HepG2 (cell line): ENCODE results near the gene GPR83. TPM values are rescaled to one million over a fixed set of nuclear protein-coding genes. Genes with fewer than 3 reads are reported as not detected.

Source experiments
- ATAC-seq: fragments of 200-7000 bp; cut with Tn5 transposase; 3 replicates; pipeline ENCODE4 v1.9.1; 2020; ENCODE audit warnings: mild to moderate bottlenecking, moderate library complexity
- BruUV-seq: library from RNA; stranded (reverse); fragments of 400-500 nt; replicated peaks from 2 replicates; lab custom pipeline; 2021; lab: Mats Ljungman, UMichigan
- CTCF ChIA-PET: fragments of 300-600 bp; formaldehyde crosslinking; extraction: SDS; loops from one replicate; lab custom pipeline; 2021; ENCODE audit warnings: low total read pairs, inconsistent platforms, low intra/inter-chr PET ratio; lab: Yijun Ruan, JAX
- POLR2A ChIA-PET: fragments of 350-600 bp; sonication (Branson Sonifier 250); formaldehyde crosslinking; loops from one replicate; lab custom pipeline; 2020; ENCODE audit warnings: antibody characterized with exemption, inconsistent platforms; lab: Yijun Ruan, JAX
- DNase-seq: peaks from one replicate; pipeline ENCODE4 v3.0.0-alpha.2; 2015; ENCODE audit warnings: low spot score
- FAIRE-seq: peaks from 3 replicates; lab custom pipeline; 2011; peaks lifted over from hg19 to GRCh38; lab: Jason Lieb, UNC
- H2AFZ ChIP-seq: one replicate; pipeline ENCODE4 v1.6.1; 2011; ENCODE audit warnings: low read length, inconsistent platforms
- H3K27ac ChIP-seq: fragments of 300-600 bp; 3 replicates; pipeline ENCODE4 v1.8.0; 2011; ENCODE audit warnings: mixed run types, mild to moderate bottlenecking, mixed read lengths, low read length, inconsistent platforms; ENCODE audit not compliant: insufficient read depth; ENCODE audit errors: extremely low read length
- H3K27me3 ChIP-seq, 2 experiments: fragments of 200-600 bp in 1 of 2; 2 replicates in 1 of 2; 3 replicates in 1 of 2; pipeline versions ENCODE4 v1.6.0 to v1.8.0; 2011; ENCODE audit warnings: low read length in 2 of 2, mild to moderate bottlenecking in 2 of 2, moderate library complexity in 2 of 2, inconsistent platforms in 1 of 2; ENCODE audit not compliant: insufficient read depth in 2 of 2, control insufficient read depth in 1 of 2
- H3K36me3 ChIP-seq, 2 experiments: fragments of 200-600 bp in 1 of 2; replicated peaks in 1 of 2; 2 replicates in 1 of 2; 3 replicates in 1 of 2; pipeline versions ENCODE4 v1.5.1 to v1.8.0; 2011; ENCODE audit warnings: low read length in 2 of 2, inconsistent platforms in 1 of 2; ENCODE audit not compliant: insufficient read depth in 2 of 2, control insufficient read depth in 1 of 2
- H3K4me1 ChIP-seq: 2 replicates; pipeline ENCODE4 v1.5.1; 2012; ENCODE audit warnings: low read length, inconsistent platforms; ENCODE audit not compliant: insufficient read depth
- H3K4me2 ChIP-seq: 2 replicates; pipeline ENCODE4 v1.6.0; 2011; ENCODE audit warnings: low read depth, low read length, inconsistent platforms
- H3K4me3 ChIP-seq, 3 experiments: fragments of 200-600 bp in 1 of 3; sonication (generic), shearing (Covaris generic) in 1 of 3; replicated peaks in 1 of 3; 2 replicates each; pipeline ENCODE4 v1.5.1; 2011 to 2016; ENCODE audit warnings: low read length in 3 of 3, inconsistent platforms in 2 of 3, low read depth in 2 of 3, mild to moderate bottlenecking in 2 of 3, control low read depth in 1 of 3, mixed read lengths in 1 of 3; ENCODE audit not compliant: insufficient read depth in 1 of 3
- H3K79me2 ChIP-seq: one replicate; pipeline ENCODE4 v1.6.1; 2011; ENCODE audit warnings: low read length, inconsistent platforms; ENCODE audit not compliant: insufficient read depth
- H3K9ac ChIP-seq: 2 replicates; pipeline ENCODE4 v1.6.0; 2011; ENCODE audit warnings: mild to moderate bottlenecking, low read depth, low read length, inconsistent platforms; ENCODE audit not compliant: insufficient read depth
- H3K9me3 ChIP-seq: 2 replicates; pipeline ENCODE4 v1.5.1; 2012; ENCODE audit warnings: mild to moderate bottlenecking, low read length
- H4K20me1 ChIP-seq: 2 replicates; pipeline ENCODE4 v1.6.0; 2011; ENCODE audit warnings: inconsistent platforms, mild to moderate bottlenecking, low read length, moderate library complexity; ENCODE audit not compliant: insufficient read depth
- E2F1 ChIP-seq: sonication (generic); formaldehyde crosslinking; IDR thresholded peaks from 2 replicates; pipeline ENCODE4 v1.5.0; 2020; ENCODE audit warnings: missing genetic modification reagents
- ELF1 ChIP-seq: sonication (generic); formaldehyde crosslinking; IDR thresholded peaks from 2 replicates; pipeline ENCODE4 v1.4.0; 2020; ENCODE audit warnings: missing genetic modification reagents
- GTF2F1 ChIP-seq: fragments of 150-350 bp; IDR thresholded peaks from 2 replicates; pipeline ENCODE4 v1.6.1; 2014; ENCODE audit warnings: low read length
- MZF1 ChIP-seq: sonication (generic); formaldehyde crosslinking; IDR thresholded peaks from 2 replicates; pipeline ENCODE4 v1.8.1; 2023; ENCODE audit warnings: mild to moderate bottlenecking, missing genetic modification reagents, borderline replicate concordance
- NCOA2 ChIP-seq: sonication (generic); formaldehyde crosslinking; IDR thresholded peaks from 2 replicates; pipeline ENCODE4 v1.8.0; 2022; ENCODE audit warnings: inconsistent platforms
- NR2F2 ChIP-seq: IDR thresholded peaks from 2 replicates; pipeline ENCODE4 v1.6.1; 2012; ENCODE audit warnings: low read depth, inconsistent platforms, borderline replicate concordance
- ONECUT2 ChIP-seq: sonication (generic); formaldehyde crosslinking; IDR thresholded peaks from 2 replicates; pipeline ENCODE4 v1.4.0; 2020; ENCODE audit warnings: missing genetic modification reagents
- RBM39 ChIP-seq: fragments of 200-400 bp; formaldehyde crosslinking; IDR thresholded peaks from one replicate; pipeline ENCODE4 v1.6.1; 2018; ENCODE audit warnings: antibody characterized with exemption, mild to moderate bottlenecking, low read depth, low read length; ENCODE audit not compliant: poor library complexity, severe bottlenecking
- STAG1 ChIP-seq: sonication (generic); formaldehyde crosslinking; IDR thresholded peaks from 2 replicates; pipeline ENCODE4 v1.4.0; 2020; ENCODE audit warnings: missing genetic modification reagents
- ZBTB38 ChIP-seq: sonication (generic); formaldehyde crosslinking; IDR thresholded peaks from 2 replicates; pipeline ENCODE4 v1.5.1; 2020; ENCODE audit warnings: mild to moderate bottlenecking, missing genetic modification reagents
- ZNF24 ChIP-seq: fragments of 450-650 bp; IDR thresholded peaks from 2 replicates; pipeline ENCODE4 v1.6.1; 2017; ENCODE audit warnings: antibody characterized with exemption, mild to moderate bottlenecking
- ZNF460 ChIP-seq: sonication (generic); formaldehyde crosslinking; IDR thresholded peaks from 2 replicates; pipeline ENCODE4 v1.5.1; 2020; ENCODE audit warnings: missing genetic modification reagents, mild to moderate bottlenecking, borderline replicate concordance
- ZNF572 ChIP-seq: sonication (generic); formaldehyde crosslinking; IDR thresholded peaks from 2 replicates; pipeline ENCODE4 v1.5.1; 2020; ENCODE audit warnings: mild to moderate bottlenecking, missing genetic modification reagents
- ZNF839 ChIP-seq: sonication (generic); formaldehyde crosslinking; IDR thresholded peaks from 2 replicates; pipeline ENCODE4 v1.4.0; 2020; ENCODE audit warnings: missing genetic modification reagents, mild to moderate bottlenecking, borderline replicate concordance
- ZSCAN25 ChIP-seq: sonication (generic); formaldehyde crosslinking; IDR thresholded peaks from 2 replicates; pipeline ENCODE4 v1.8.0; 2022; ENCODE audit warnings: mild to moderate bottlenecking, missing genetic modification reagents
- WGBS: methylation state at CpG from one replicate; pipeline ENCODE4 v1.1.6; 2017; ENCODE audit warnings: low lambda C conversion rate; 5-methylcytosine and 5-hydroxymethylcytosine counted together
- in situ Hi-C: cut with HindIII; loops from 2 replicates; pipeline ENCODE4 v1.10.0; 2017; ENCODE audit warnings: low pct_unique_long_range_greater_than_20kb; ENCODE audit not compliant: extremely low pct_ligation_motif_present
- intact Hi-C: fragments of 100-400 bp; cut with micrococcal nuclease; formaldehyde crosslinking; loops from one replicate; pipeline ENCODE4 v1.10.0; 2022; ENCODE audit not compliant: unreplicated experiment
- polyA plus RNA-seq, 8 experiments: library from polyadenylated mRNA; depleted of rRNA in 3 of 8; stranded (reverse) in 7 of 8; unstranded in 1 of 8; fragments of >200 nt; fragmentation: Illumina TruSeq in 4 of 8; extraction: Trizol in 4 of 8; gene quantifications; 2 replicates each; pipeline versions ENCODE4 v1.2.1 to v1.2.3, GENCODE V29; 2011 to 2016; ENCODE audit warnings: low read depth in 4 of 8, missing spikeins in 1 of 8, mixed read lengths in 1 of 8; ENCODE audit not compliant: insufficient read depth in 1 of 8
- total RNA-seq, 5 experiments: library from RNA; depleted of rRNA; stranded (reverse); fragments of >200 nt; fragmentation: Illumina TruSeq; extraction: Trizol; gene quantifications; 2 replicates each; pipeline ENCODE4 v1.2.3, GENCODE V29; 2016; ENCODE audit warnings: low read depth in 1 of 5
- TF ChIP-seq, protein P1 (sequence below): sonication (generic); formaldehyde crosslinking; IDR thresholded peaks from 2 replicates; pipeline ENCODE4 v1.9.0; 2022; ENCODE audit warnings: low read depth, missing genetic modification reagents

Gene GPR83
- total and polyA plus RNA-seq, 2 of the 13 experiments (the other 11 are each of a cell fraction or from before 2014, with no cell fraction given), result 0.04 to 0.11 TPM

DNA sequence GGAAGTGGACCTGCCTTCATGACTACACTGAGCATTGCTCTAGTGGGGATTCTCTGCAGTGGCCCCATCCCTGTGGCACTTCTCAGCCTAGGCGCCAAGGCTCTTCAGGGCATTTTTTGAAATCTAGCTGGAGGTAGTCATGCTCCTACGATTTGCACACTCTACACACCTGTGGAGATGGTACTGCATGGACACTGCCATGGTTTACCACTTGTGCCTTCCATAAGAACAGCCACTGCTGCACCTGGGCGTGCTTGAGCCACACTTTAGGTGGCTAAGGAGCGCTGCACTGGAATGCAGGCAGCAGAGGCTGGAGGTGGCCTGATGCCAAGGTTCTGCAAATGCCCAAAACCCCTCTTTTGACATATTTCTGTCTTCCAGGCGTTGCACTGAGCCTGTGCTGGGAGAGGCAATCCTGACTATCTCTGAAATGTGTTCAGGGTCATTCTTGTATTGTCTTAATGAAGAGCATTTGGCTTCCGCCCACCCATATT, 72.6 kb downstream of the GPR83 start:
- Histone ChIP-seq H3K36me3 (no peaks in the 10 kb centered on the region), H3K9me3 (no peaks in the 10 kb centered on the region), H2AFZ (no peak overlapping the region), H3K4me3 (no peak overlapping the region), H3K79me2 (no peaks in the 10 kb centered on the region), H3K27me3 (no peaks in the 10 kb centered on the region; a peak in 2 of 5 replicates), H3K4me1 (no peaks in the 10 kb centered on the region), H3K4me2 (no peak overlapping the region), H4K20me1 (no peaks in the 10 kb centered on the region), H3K27ac (no peak overlapping the region), H3K9ac (no peak overlapping the region)
- no TSS peak for BruUV-seq
- TF ChIP-seq RBM39 (no peak), ZSCAN25 (CRISPR knock-in tag) (no peak), ELF1 (no peak), GTF2F1 (no peak), E2F1 (no peak), ZNF572 (no peak), NR2F2 (no peak), STAG1 (CRISPR knock-in tag) (no peak), NCOA2 (CRISPR knock-in tag) (no peak), MZF1 (no peak), ZNF460 (CRISPR knock-in tag) (no peak), ZNF839 (CRISPR knock-in tag) (no peak), ONECUT2 (CRISPR knock-in tag) (no peak), ZNF24 (no peak), ZBTB38 (CRISPR knock-in tag) (no peak)
- TF ChIP-seq, protein P1, sequence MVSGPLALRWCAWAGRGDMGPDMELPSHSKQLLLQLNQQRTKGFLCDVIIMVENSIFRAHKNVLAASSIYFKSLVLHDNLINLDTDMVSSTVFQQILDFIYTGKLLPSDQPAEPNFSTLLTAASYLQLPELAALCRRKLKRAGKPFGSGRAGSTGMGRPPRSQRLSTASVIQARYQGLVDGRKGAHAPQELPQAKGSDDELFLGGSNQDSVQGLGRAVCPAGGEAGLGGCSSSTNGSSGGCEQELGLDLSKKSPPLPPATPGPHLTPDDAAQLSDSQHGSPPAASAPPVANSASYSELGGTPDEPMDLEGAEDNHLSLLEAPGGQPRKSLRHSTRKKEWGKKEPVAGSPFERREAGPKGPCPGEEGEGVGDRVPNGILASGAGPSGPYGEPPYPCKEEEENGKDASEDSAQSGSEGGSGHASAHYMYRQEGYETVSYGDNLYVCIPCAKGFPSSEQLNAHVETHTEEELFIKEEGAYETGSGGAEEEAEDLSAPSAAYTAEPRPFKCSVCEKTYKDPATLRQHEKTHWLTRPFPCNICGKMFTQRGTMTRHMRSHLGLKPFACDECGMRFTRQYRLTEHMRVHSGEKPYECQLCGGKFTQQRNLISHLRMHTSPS (CRISPR knock-in tag), result no peak
- no peak for ATAC-seq
- in situ Hi-C loops (loop anchor here (5.0 kb wide), 2 partner anchors 89 to 174 kb away; no protein-coding TSS in a partner anchor), intact Hi-C loops (loop anchor here (5.0 kb wide), 1 partner anchor 146 kb away; no protein-coding TSS in a partner anchor)
- FAIRE-seq, result no peak
- CTCF ChIA-PET, result no interaction called here
- POLR2A ChIA-PET, result no interaction called here
- 25% methylated on average over 5 of the region's 6 CpGs for WGBS
- no peak for DNase-seq

Other genes with a start within 250 kb of the GPR83 start
- gene IZUMO1R, start 96.8 kb downstream of the GPR83 start, total RNA-seq (2016; rRNA removed; fragmentation: Illumina TruSeq; extraction: Trizol), result not detected in 2 replicates
- 0.12 TPM in 1 of 2 replicates, not detected in the other for gene IZUMO1R, start 96.8 kb downstream of the GPR83 start, polyA plus RNA-seq (2011; rRNA removed)
- gene MRE11, start 92.4 kb upstream of the GPR83 start, total RNA-seq (2016; rRNA removed; fragmentation: Illumina TruSeq; extraction: Trizol), result 37.3 and 58.2 TPM in 2 replicates
- 5.2 and 7.2 TPM in 2 replicates for gene MRE11, start 92.4 kb upstream of the GPR83 start, polyA plus RNA-seq (2011; rRNA removed)
- gene ANKRD49, start 92.6 kb upstream of the GPR83 start, total RNA-seq (2016; rRNA removed; fragmentation: Illumina TruSeq; extraction: Trizol), result 14.2 and 18.0 TPM in 2 replicates
- gene ANKRD49, start 92.6 kb upstream of the GPR83 start, polyA plus RNA-seq (2011; rRNA removed), result 11.5 and 14.3 TPM in 2 replicates
- gene C11orf97, start 111.0 kb upstream of the GPR83 start, total RNA-seq (2016; rRNA removed; fragmentation: Illumina TruSeq; extraction: Trizol), result 0.35 TPM in 1 of 2 replicates, not detected in the other
- gene C11orf97, start 111.0 kb upstream of the GPR83 start, polyA plus RNA-seq (2011; rRNA removed), result not detected in 2 replicates
- gene FUT4, start 142.5 kb upstream of the GPR83 start, total RNA-seq (2016; rRNA removed; fragmentation: Illumina TruSeq; extraction: Trizol), result 0.35 and 0.60 TPM in 2 replicates
- gene FUT4, start 142.5 kb upstream of the GPR83 start, polyA plus RNA-seq (2011; rRNA removed), result 0.22 and 0.28 TPM in 2 replicates
- 0.15 TPM in 1 of 2 replicates, not detected in the other for gene PIWIL4, start 165.9 kb upstream of the GPR83 start, total RNA-seq (2016; rRNA removed; fragmentation: Illumina TruSeq; extraction: Trizol)
- 0.05 and 0.08 TPM in 2 replicates for gene PIWIL4, start 165.9 kb upstream of the GPR83 start, polyA plus RNA-seq (2011; rRNA removed)